SK-N-SH (cell line): ENCODE results near the gene ANKS1B. TPM values are rescaled to one million over a fixed set of nuclear protein-coding genes. Genes with fewer than 3 reads are reported as not detected.

ENCODE experiments used
- CTCF ChIA-PET: fragments of 300-600, 350-600 bp; formaldehyde crosslinking; extraction: SDS; loops from one replicate; lab custom pipeline; 2021; lab: Yijun Ruan, JAX
- POLR2A ChIA-PET: fragments of 350-600 bp; sonication (Branson Sonifier 250); formaldehyde crosslinking; extraction: SDS; loops from one replicate; lab custom pipeline; 2020; ENCODE audit warnings: antibody characterized with exemption, inconsistent platforms; lab: Yijun Ruan, JAX
- DNase-seq: peaks from one replicate; pipeline ENCODE4 v3.0.0; 2012
- H2AFZ ChIP-seq: fragments of 200-600 bp; sonication (generic); 2 replicates; pipeline ENCODE4 v1.8.1; 2016; ENCODE audit warnings: antibody characterized with exemption, mild to moderate bottlenecking, low read depth
- H3F3A ChIP-seq: fragments of 200-600 bp; sonication (generic); replicated peaks from 2 replicates; pipeline ENCODE3; 2016; ENCODE audit warnings: antibody characterized with exemption, mild to moderate bottlenecking; ENCODE audit not compliant: insufficient read depth
- H3K27ac ChIP-seq, 2 experiments: fragments of 200-500 bp in 1 of 2; fragments of 200-600 bp in 1 of 2; sonication (Bioruptor generic) in 1 of 2; sonication (generic), shearing (Covaris generic) in 1 of 2; 2 replicates each; pipeline versions ENCODE4 v1.5.1 to v1.6.1; 2014 to 2016; ENCODE audit warnings: low read depth in 2 of 2, inconsistent platforms in 1 of 2, low read length in 1 of 2, mild to moderate bottlenecking in 1 of 2, mixed read lengths in 1 of 2
- H3K27me3 ChIP-seq: fragments of 200-600 bp; sonication (generic), shearing (Covaris generic); 2 replicates; pipeline ENCODE4 v1.6.1; 2016; ENCODE audit warnings: mixed run types; ENCODE audit not compliant: insufficient read depth
- H3K36me3 ChIP-seq, 2 experiments: fragments of 200-500 bp in 1 of 2; fragments of 200-600 bp in 1 of 2; sonication (Bioruptor generic) in 1 of 2; sonication (generic) in 1 of 2; replicated peaks in 1 of 2; 2 replicates each; pipeline versions ENCODE3 to v1.5.1; 2014 to 2016; ENCODE audit warnings: low read length in 1 of 2, mild to moderate bottlenecking in 1 of 2; ENCODE audit not compliant: insufficient read depth in 2 of 2, control insufficient read depth in 1 of 2
- H3K4me1 ChIP-seq, 2 experiments: fragments of 200-500 bp in 1 of 2; fragments of 200-600 bp in 1 of 2; sonication (Bioruptor generic) in 1 of 2; sonication (generic), shearing (Covaris generic) in 1 of 2; 2 replicates each; pipeline versions ENCODE4 v1.5.1 to v1.6.1; 2014 to 2016; ENCODE audit warnings: low read depth in 1 of 2, low read length in 1 of 2, mixed run types in 1 of 2; ENCODE audit not compliant: insufficient read depth in 2 of 2, control insufficient read depth in 1 of 2
- H3K4me2 ChIP-seq: fragments of 200-600 bp; sonication (generic), shearing (Covaris generic); 2 replicates; pipeline ENCODE4 v1.6.1; 2017; ENCODE audit warnings: mixed run types
- H3K4me3 ChIP-seq, 2 experiments: fragments of 200-500 bp in 1 of 2; fragments of 200-600 bp in 1 of 2; sonication (Bioruptor generic) in 1 of 2; sonication (generic), shearing (Covaris generic) in 1 of 2; 2 replicates each; pipeline versions ENCODE4 v1.5.1 to v1.8.1; 2014 to 2016; ENCODE audit warnings: low read depth in 2 of 2, inconsistent platforms in 1 of 2, low read length in 1 of 2, mild to moderate bottlenecking in 1 of 2, mixed read lengths in 1 of 2, moderate library complexity in 1 of 2
- H3K79me2 ChIP-seq: fragments of 200-600 bp; sonication (generic); 2 replicates; pipeline ENCODE4 v1.8.1; 2017; ENCODE audit warnings: mild to moderate bottlenecking; ENCODE audit not compliant: insufficient read depth
- H3K9ac ChIP-seq: fragments of 200-600 bp; sonication (generic); 2 replicates; pipeline ENCODE4 v1.6.1; 2017; ENCODE audit warnings: mixed run types
- H3K9me2 ChIP-seq: fragments of 200-600 bp; sonication (generic); 2 replicates; pipeline ENCODE4 v1.6.1; 2017; ENCODE audit warnings: mixed run types
- H3K9me3 ChIP-seq: fragments of 200-600 bp; sonication (generic); 2 replicates; pipeline ENCODE4 v1.6.1; 2017; ENCODE audit warnings: mixed run types, mild to moderate bottlenecking, moderate library complexity
- H4K20me1 ChIP-seq: fragments of 200-600 bp; sonication (generic); 2 replicates; pipeline ENCODE4 v1.6.1; 2017; ENCODE audit warnings: mild to moderate bottlenecking, mixed run types; ENCODE audit not compliant: insufficient read depth
- CHD2 ChIP-seq: fragments of 150-350 bp; IDR thresholded peaks from 2 replicates; pipeline ENCODE4 v1.6.1; 2018; ENCODE audit warnings: low read length; ENCODE audit not compliant: partially characterized antibody
- EP300 ChIP-seq, 2 experiments: IDR thresholded peaks; 2 replicates each; pipeline versions ENCODE4 v1.4.0 to v1.6.1; 2012; ENCODE audit warnings: borderline replicate concordance in 1 of 2, low read depth in 1 of 2, low read length in 1 of 2
- FOXJ3 ChIP-seq: sonication (generic); formaldehyde crosslinking; IDR thresholded peaks from 2 replicates; pipeline ENCODE4 v1.5.1; 2020; ENCODE audit warnings: mild to moderate bottlenecking, missing genetic modification reagents
- FOXM1 ChIP-seq: IDR thresholded peaks from 2 replicates; pipeline ENCODE4 v1.4.0; 2012; ENCODE audit warnings: low read depth, mild to moderate bottlenecking
- GABPA ChIP-seq: IDR thresholded peaks from 2 replicates; pipeline ENCODE4 v1.4.0; 2012; ENCODE audit warnings: low read depth, mild to moderate bottlenecking
- GATA2 ChIP-seq: sonication (generic); formaldehyde crosslinking; IDR thresholded peaks from 2 replicates; pipeline ENCODE4 v1.5.0; 2020; ENCODE audit warnings: mild to moderate bottlenecking, missing genetic modification reagents
- JUND ChIP-seq: IDR thresholded peaks from 2 replicates; pipeline ENCODE4 v1.4.0; 2012
- MXI1 ChIP-seq: IDR thresholded peaks from 2 replicates; pipeline ENCODE4 v1.6.1; 2012; ENCODE audit warnings: mild to moderate bottlenecking, low read depth, low read length, improper control_type of control experiment
- RAD21 ChIP-seq: IDR thresholded peaks from 2 replicates; pipeline ENCODE4 v1.6.1; 2012; ENCODE audit warnings: mild to moderate bottlenecking, low read length
- RCOR1 ChIP-seq: fragments of 150-350 bp; IDR thresholded peaks from 2 replicates; pipeline ENCODE4 v1.6.1; 2017; ENCODE audit warnings: antibody characterized with exemption, low read length
- RFX5 ChIP-seq: IDR thresholded peaks from 2 replicates; pipeline ENCODE4 v1.6.1; 2012; ENCODE audit warnings: mild to moderate bottlenecking, improper control_type of control experiment, low read length
- SMC3 ChIP-seq: IDR thresholded peaks from 2 replicates; pipeline ENCODE4 v1.6.1; 2012; ENCODE audit warnings: low read depth, low read length, improper control_type of control experiment
- YY1 ChIP-seq: IDR thresholded peaks from 2 replicates; pipeline ENCODE4 v1.4.0; 2012; ENCODE audit warnings: low read depth, mild to moderate bottlenecking
- WGBS: methylation state at CpG from one replicate; pipeline ENCODE4 v1.1.6; 2017; ENCODE audit warnings: low lambda C conversion rate; 5-methylcytosine and 5-hydroxymethylcytosine counted together
- polyA plus RNA-seq, 3 experiments: library from polyadenylated mRNA; depleted of rRNA; stranded (reverse); fragments of >200 nt; gene quantifications; 2 replicates each; pipeline ENCODE4 v1.2.3, GENCODE V29; 2012
- TF ChIP-seq, protein P1 (sequence below): IDR thresholded peaks from 2 replicates; pipeline ENCODE4 v1.6.1; 2012; ENCODE audit warnings: mild to moderate bottlenecking, low read depth, low read length, moderate library complexity
- TF ChIP-seq, protein P2 (sequence below): fragments of 150-350 bp; IDR thresholded peaks from 2 replicates; pipeline ENCODE4 v1.6.1; 2016; ENCODE audit warnings: mild to moderate bottlenecking, low read depth, low read length
- TF ChIP-seq, protein P3 (sequence below): fragments of 150-350 bp; IDR thresholded peaks from 2 replicates; pipeline ENCODE4 v1.6.1; 2017; ENCODE audit warnings: antibody characterized with exemption, low read length, low read depth, borderline replicate concordance
- TF ChIP-seq, protein P4 (sequence below): fragments of 200-600 bp; sonication (generic); IDR thresholded peaks from 2 replicates; pipeline ENCODE4 v1.6.1; 2017; ENCODE audit warnings: antibody characterized with exemption, mild to moderate bottlenecking, moderate library complexity

ANKS1B gene
- polyA plus RNA-seq, 1 of the 3 experiments (the other 2 are of a cell fraction) = 1.8 TPM

DNA sequence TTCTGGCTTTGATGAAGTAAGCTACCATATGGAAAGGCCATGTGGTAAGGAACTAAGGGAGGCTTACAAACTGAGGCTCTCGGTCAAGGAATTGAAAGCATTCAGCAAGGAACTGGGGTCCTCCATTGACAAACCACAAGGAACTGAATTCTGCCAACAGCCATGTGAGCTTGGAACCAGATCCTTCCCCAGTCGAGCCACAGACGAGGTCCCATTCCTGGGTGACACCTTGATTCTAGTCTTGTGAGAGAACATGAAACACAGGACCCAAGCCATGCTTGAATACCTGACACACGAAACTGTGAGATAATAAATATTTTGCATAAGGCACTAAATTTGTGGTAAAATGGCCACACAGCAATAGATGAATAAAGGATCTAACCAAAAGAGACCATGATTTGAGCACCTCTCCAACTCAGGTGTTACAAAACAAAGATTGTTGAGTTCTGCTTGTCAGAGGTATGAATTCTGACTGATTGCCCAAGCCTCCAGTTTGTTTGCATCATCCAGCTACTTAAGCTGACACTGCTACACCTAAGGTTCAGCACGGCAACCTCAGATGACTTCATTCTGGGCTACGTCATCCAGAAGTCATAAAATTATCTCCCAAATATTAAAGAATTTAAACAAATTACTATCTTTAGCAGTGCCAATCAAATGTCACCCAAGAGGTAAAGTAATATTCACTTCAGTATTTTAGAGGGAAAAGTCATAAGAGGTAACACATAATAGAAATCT, 277.8 kb downstream of the ANKS1B start:
- H3K36me3 ChIP-seq = no peaks in the 10 kb centered on the region

DNA sequence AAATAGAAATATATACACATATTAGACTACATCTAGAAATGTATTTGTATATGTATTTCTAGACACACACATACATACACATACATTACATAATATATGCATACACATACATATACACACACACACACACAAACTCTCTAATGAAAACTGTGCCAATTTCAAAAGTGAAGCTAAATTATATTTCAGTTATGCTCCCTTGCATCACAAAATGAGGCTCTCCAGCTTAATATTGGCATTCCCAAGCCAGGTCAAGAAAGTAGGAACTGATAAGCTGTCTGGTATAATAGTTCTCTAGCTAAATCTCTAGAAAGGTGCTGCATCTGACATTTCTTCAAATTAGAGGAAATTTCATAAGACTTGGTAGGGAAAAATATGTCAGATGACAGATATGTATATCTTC, 280.3 kb downstream of the ANKS1B start:
- Histone ChIP-seq H3K4me2 (no peak overlapping the region), H3K27me3 (no peaks in the 10 kb centered on the region), H3K9me3 (no peaks in the 10 kb centered on the region), H3K36me3 (no peaks in the 10 kb centered on the region), H3K4me1 (no peaks in the 10 kb centered on the region), H3K9ac (no peak overlapping the region), H3F3A (no peaks in the 10 kb centered on the region)
- CTCF ChIA-PET = no interaction called here
- no peak for DNase-seq
- TF ChIP-seq, protein P1, sequence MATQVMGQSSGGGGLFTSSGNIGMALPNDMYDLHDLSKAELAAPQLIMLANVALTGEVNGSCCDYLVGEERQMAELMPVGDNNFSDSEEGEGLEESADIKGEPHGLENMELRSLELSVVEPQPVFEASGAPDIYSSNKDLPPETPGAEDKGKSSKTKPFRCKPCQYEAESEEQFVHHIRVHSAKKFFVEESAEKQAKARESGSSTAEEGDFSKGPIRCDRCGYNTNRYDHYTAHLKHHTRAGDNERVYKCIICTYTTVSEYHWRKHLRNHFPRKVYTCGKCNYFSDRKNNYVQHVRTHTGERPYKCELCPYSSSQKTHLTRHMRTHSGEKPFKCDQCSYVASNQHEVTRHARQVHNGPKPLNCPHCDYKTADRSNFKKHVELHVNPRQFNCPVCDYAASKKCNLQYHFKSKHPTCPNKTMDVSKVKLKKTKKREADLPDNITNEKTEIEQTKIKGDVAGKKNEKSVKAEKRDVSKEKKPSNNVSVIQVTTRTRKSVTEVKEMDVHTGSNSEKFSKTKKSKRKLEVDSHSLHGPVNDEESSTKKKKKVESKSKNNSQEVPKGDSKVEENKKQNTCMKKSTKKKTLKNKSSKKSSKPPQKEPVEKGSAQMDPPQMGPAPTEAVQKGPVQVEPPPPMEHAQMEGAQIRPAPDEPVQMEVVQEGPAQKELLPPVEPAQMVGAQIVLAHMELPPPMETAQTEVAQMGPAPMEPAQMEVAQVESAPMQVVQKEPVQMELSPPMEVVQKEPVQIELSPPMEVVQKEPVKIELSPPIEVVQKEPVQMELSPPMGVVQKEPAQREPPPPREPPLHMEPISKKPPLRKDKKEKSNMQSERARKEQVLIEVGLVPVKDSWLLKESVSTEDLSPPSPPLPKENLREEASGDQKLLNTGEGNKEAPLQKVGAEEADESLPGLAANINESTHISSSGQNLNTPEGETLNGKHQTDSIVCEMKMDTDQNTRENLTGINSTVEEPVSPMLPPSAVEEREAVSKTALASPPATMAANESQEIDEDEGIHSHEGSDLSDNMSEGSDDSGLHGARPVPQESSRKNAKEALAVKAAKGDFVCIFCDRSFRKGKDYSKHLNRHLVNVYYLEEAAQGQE = no peak
- TF ChIP-seq GATA2 (CRISPR knock-in tag) (no peak), YY1 (no peak), GABPA (no peak), JUND (no peak), FOXJ3 (CRISPR knock-in tag) (no peak), FOXM1 (no peak), EP300 (IDR thresholded peaks at IDR 0.05; ENCODE audit: borderline replicate concordance in 1 of 2, low read depth in 1 of 2, low read length in 1 of 2) (no peak), RFX5 (no peak)
- TF ChIP-seq, protein P2, sequence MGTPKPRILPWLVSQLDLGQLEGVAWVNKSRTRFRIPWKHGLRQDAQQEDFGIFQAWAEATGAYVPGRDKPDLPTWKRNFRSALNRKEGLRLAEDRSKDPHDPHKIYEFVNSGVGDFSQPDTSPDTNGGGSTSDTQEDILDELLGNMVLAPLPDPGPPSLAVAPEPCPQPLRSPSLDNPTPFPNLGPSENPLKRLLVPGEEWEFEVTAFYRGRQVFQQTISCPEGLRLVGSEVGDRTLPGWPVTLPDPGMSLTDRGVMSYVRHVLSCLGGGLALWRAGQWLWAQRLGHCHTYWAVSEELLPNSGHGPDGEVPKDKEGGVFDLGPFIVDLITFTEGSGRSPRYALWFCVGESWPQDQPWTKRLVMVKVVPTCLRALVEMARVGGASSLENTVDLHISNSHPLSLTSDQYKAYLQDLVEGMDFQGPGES = no peak
- TF ChIP-seq, all 33 proteins: peak for 0
- Histone ChIP-seq H3K4me3 (no peak overlapping the region), H2AFZ (no peak overlapping the region), H3K27ac (no peak overlapping the region), H3K9me2 (no peaks in the 10 kb centered on the region), H3K79me2 (no peaks in the 10 kb centered on the region), H4K20me1 (no peaks in the 10 kb centered on the region)
- POLR2A ChIA-PET = no interaction called here

More for the DNA sequence above, 277.8 kb downstream of the ANKS1B start:
- Histone ChIP-seq H3K9me2 (no peaks in the 10 kb centered on the region), H3K27me3 (no peaks in the 10 kb centered on the region), H3K9me3 (no peaks in the 10 kb centered on the region), H3K27ac (no peak overlapping the region), H3K4me1 (no peaks in the 10 kb centered on the region), H3K4me2 (no peak overlapping the region), H3F3A (no peaks in the 10 kb centered on the region)
- WGBS = 55% methylated on average over 6 of the region's 6 CpGs
- DNase-seq = no peak
- TF ChIP-seq JUND (no peak), SMC3 (no peak), FOXM1 (no peak), RAD21 (no peak), RCOR1 (no peak), MXI1 (no peak), CHD2 (no peak), GATA2 (CRISPR knock-in tag) (no peak), FOXJ3 (CRISPR knock-in tag) (no peak)
- TF ChIP-seq, protein P3, sequence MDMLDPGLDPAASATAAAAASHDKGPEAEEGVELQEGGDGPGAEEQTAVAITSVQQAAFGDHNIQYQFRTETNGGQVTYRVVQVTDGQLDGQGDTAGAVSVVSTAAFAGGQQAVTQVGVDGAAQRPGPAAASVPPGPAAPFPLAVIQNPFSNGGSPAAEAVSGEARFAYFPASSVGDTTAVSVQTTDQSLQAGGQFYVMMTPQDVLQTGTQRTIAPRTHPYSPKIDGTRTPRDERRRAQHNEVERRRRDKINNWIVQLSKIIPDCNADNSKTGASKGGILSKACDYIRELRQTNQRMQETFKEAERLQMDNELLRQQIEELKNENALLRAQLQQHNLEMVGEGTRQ = no peak
- TF ChIP-seq, protein P4, sequence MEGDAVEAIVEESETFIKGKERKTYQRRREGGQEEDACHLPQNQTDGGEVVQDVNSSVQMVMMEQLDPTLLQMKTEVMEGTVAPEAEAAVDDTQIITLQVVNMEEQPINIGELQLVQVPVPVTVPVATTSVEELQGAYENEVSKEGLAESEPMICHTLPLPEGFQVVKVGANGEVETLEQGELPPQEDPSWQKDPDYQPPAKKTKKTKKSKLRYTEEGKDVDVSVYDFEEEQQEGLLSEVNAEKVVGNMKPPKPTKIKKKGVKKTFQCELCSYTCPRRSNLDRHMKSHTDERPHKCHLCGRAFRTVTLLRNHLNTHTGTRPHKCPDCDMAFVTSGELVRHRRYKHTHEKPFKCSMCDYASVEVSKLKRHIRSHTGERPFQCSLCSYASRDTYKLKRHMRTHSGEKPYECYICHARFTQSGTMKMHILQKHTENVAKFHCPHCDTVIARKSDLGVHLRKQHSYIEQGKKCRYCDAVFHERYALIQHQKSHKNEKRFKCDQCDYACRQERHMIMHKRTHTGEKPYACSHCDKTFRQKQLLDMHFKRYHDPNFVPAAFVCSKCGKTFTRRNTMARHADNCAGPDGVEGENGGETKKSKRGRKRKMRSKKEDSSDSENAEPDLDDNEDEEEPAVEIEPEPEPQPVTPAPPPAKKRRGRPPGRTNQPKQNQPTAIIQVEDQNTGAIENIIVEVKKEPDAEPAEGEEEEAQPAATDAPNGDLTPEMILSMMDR = no peak
- TF ChIP-seq, all 33 proteins: peak for 0
- no peak overlapping the region for H2AFZ ChIP-seq
- H3K9ac ChIP-seq = no peak overlapping the region
- POLR2A ChIA-PET = no interaction called here
- H3K79me2 ChIP-seq = no peaks in the 10 kb centered on the region
- CTCF ChIA-PET = no interaction called here
- no peak overlapping the region for H3K4me3 ChIP-seq
- no peaks in the 10 kb centered on the region for H4K20me1 ChIP-seq
